ENCODE results near the gene KLHL22.
"Not testable (repeated sequence)": the region's sequence is repeated elsewhere in the genome, so short reads cannot be mapped to it uniquely, and the experiment has no call there.

The KLHL22 gene

GRCh38 chr22:20507253-20508066 lies 11.9 kb upstream of the KLHL22 start, which contains the start of gene MED15:
Gene MED15 (plus strand): TSS chr22:20507610. CDS start chr22:20507679, 69 bp downstream.
- intact Hi-C loops (cut with DNase I) = no loop called here

GRCh38 chr22:20506543-20507252 lies 11.1 kb upstream of the KLHL22 start:
- no peak for DNase-seq
- intact Hi-C loops (cut with DNase I) = no loop called here

More at GRCh38 chr22:20507253-20508066, 11.9 kb upstream of the KLHL22 start, which contains the start of gene MED15:
- peak; percentile 81 to 97 (median 93) for DNase-seq

GRCh38 chr22:20504293-20504922 lies 8.8 kb upstream of the KLHL22 start:
- intact Hi-C loops (cut with DNase I); DNase-seq: not testable (repeated sequence)

GRCh38 chr22:20503816-20504215 lies 8.2 kb upstream of the KLHL22 start:
- DNase-seq = no peak
- intact Hi-C loops (cut with DNase I) = no loop called here

GRCh38 chr22:20499769-20500168 lies 4.2 kb upstream of the KLHL22 start:
- intact Hi-C loops (cut with DNase I) = loop anchor here (10.0 kb wide), 2 partner anchors 105 to 415 kb away; partner anchors contain the start of genes CRKL and ZNF74
- DNase-seq = no peak

GRCh38 chr22:20498913-20499312 lies 3.3 kb upstream of the KLHL22 start:
- intact Hi-C loops (cut with DNase I) = loop anchor here (10.0 kb wide), 2 partner anchors 104 to 416 kb away; partner anchors contain the start of genes CRKL and ZNF74
- DNase-seq = no peak

GRCh38 chr22:20497426-20497825 lies 1.8 kb upstream of the KLHL22 start:
- intact Hi-C loops (cut with DNase I) = loop anchor here (2.0 to 10.0 kb wide), 3 partner anchors 79 to 417 kb away; partner anchors contain the start of genes CRKL and ZNF74
- DNase-seq = no peak

GRCh38 chr22:20495861-20496681 lies 476 bp upstream of the KLHL22 start:
- intact Hi-C loops (cut with DNase I) = loop anchor here (2.0 to 10.0 kb wide), 3 partner anchors 77 to 419 kb away; partner anchors contain the start of genes CRKL and ZNF74

GRCh38 chr22:20491346-20491745 lies 4.2 kb downstream of the KLHL22 start:
- DNase-seq = no peak
- intact Hi-C loops (cut with DNase I) = loop anchor here (10.0 kb wide), 2 partner anchors 97 to 423 kb away; partner anchors contain the start of genes CRKL and ZNF74

More at GRCh38 chr22:20495861-20496681, 476 bp upstream of the KLHL22 start:
- DNase-seq = peak; percentile 64 to 98 (median 94)

GRCh38 chr22:20490941-20491307 lies 4.7 kb downstream of the KLHL22 start:
- intact Hi-C loops (cut with DNase I) = loop anchor here (10.0 kb wide), 2 partner anchors 96 to 424 kb away; partner anchors contain the start of genes CRKL and ZNF74

GRCh38 chr22:20490183-20490940 lies 5.2 kb downstream of the KLHL22 start:
- intact Hi-C loops (cut with DNase I) = loop anchor here (10.0 kb wide), 2 partner anchors 96 to 424 kb away; partner anchors contain the start of genes CRKL and ZNF74
- no peak for DNase-seq

More at GRCh38 chr22:20490941-20491307, 4.7 kb downstream of the KLHL22 start:
- no peak for DNase-seq

GRCh38 chr22:20488946-20489345 lies 6.6 kb downstream of the KLHL22 start:
- intact Hi-C loops (cut with DNase I) = no loop called here
- DNase-seq = peak in 37 of 42 donors; percentile 11 to 80 (median 44)

GRCh38 chr22:20487715-20488114 lies 7.9 kb downstream of the KLHL22 start:
- intact Hi-C loops (cut with DNase I) = no loop called here
- DNase-seq = no peak

GRCh38 chr22:20486229-20486628 lies 9.4 kb downstream of the KLHL22 start:
- intact Hi-C loops (cut with DNase I) = no loop called here
- DNase-seq = no peak

- DNase-seq = no peak
- intact Hi-C loops (cut with DNase I) = no loop called here
Observed at GRCh38 chr22:20484948-20485683, 10.5 kb downstream of the KLHL22 start.

- intact Hi-C loops (cut with DNase I) = no loop called here
- no peak for DNase-seq
Observed at GRCh38 chr22:20483771-20484170, 11.8 kb downstream of the KLHL22 start.

GRCh38 chr22:20483143-20483506 lies 12.5 kb downstream of the KLHL22 start:
- intact Hi-C loops (cut with DNase I); DNase-seq: not testable (repeated sequence)
